Kidney (tissue), 14 donors: ENCODE results near the gene BICC1. TPM values are rescaled to one million over a fixed set of nuclear protein-coding genes. Genes with fewer than 3 reads are reported as not detected.

ENCODE experiments used
- DNase-seq, 5 donors: peaks; one replicate each; pipeline ENCODE4 v3.0.0-alpha.2; 2013 to 2020
- FAIRE-seq: peaks from 2 replicates; lab custom pipeline; 2012; peaks lifted over from hg19 to GRCh38; lab: Jason Lieb, UNC
- H3K27ac ChIP-seq, 2 donors: one replicate each; pipeline ENCODE4 v1.7.0; 2013; ENCODE audit warnings: low read depth in 2 of 2, low read length in 2 of 2, inconsistent platforms in 1 of 2
- H3K27me3 ChIP-seq: one replicate; pipeline ENCODE4 v1.7.1; 2013; ENCODE audit warnings: low read length, inconsistent platforms; ENCODE audit not compliant: control insufficient read depth, insufficient read depth
- H3K36me3 ChIP-seq, 3 donors: one replicate each; pipeline versions ENCODE4 v1.7.0 to v1.7.1; 2013; ENCODE audit warnings: low read length in 3 of 3, control low read depth in 1 of 3, inconsistent platforms in 1 of 3; ENCODE audit not compliant: insufficient read depth in 3 of 3, control insufficient read depth in 2 of 3
- H3K4me1 ChIP-seq, 3 donors: one replicate each; pipeline versions ENCODE4 v1.7.0 to v1.7.1; 2013; ENCODE audit warnings: low read length in 3 of 3, inconsistent platforms in 1 of 3, low read depth in 1 of 3; ENCODE audit not compliant: control insufficient read depth in 2 of 3, insufficient read depth in 2 of 3
- H3K4me3 ChIP-seq, 3 donors: one replicate each; pipeline versions ENCODE4 v1.7.0 to v1.8.1; 2013; ENCODE audit warnings: low read length in 3 of 3, control low read depth in 1 of 3, inconsistent platforms in 1 of 3
- H3K9ac ChIP-seq, 3 donors: one replicate each; pipeline versions ENCODE4 v1.7.0 to v1.7.1; 2013; ENCODE audit warnings: low read length in 3 of 3, control low read depth in 1 of 3, inconsistent platforms in 1 of 3
- H3K9me3 ChIP-seq, 3 donors: one replicate each; pipeline versions ENCODE4 v1.7.0 to v1.7.1; 2013; ENCODE audit warnings: low read length in 3 of 3, control low read depth in 1 of 3, inconsistent platforms in 1 of 3; ENCODE audit not compliant: control insufficient read depth in 2 of 3, insufficient read depth in 1 of 3
- intact Hi-C: fragments of 100-400 bp; cut with DNase I; formaldehyde crosslinking; loops from one replicate; pipeline ENCODE4 v1.11.1; 2022
- polyA plus RNA-seq: library from polyadenylated mRNA; stranded (reverse); fragments of 350-450 nt; fragmentation: Illumina TruSeq; extraction: RNeasy Lipid Tissue Mini Kit (QIAGEN cat#74804); gene quantifications from one replicate; pipeline ENCODE4 v1.2.3, GENCODE V29; 2014; ENCODE audit warnings: low read depth, low replicate concordance; ENCODE audit not compliant: insufficient read depth
- total RNA-seq: library from RNA; stranded (reverse); fragmentation: NEBNext Ultra II Directional; extraction: Animal tissue kit (Norgen Biotek cat#: 25700); gene quantifications from one replicate; pipeline ENCODE4 v1.2.1, GENCODE V29; 2021
- TF ChIP-seq, protein P1 (sequence below): IDR thresholded peaks from 3 replicates; pipeline ENCODE4 v1.5.1; 2012; ENCODE audit warnings: mild to moderate bottlenecking, moderate library complexity, borderline replicate concordance; ENCODE audit not compliant: insufficient read depth; ENCODE audit errors: extremely low read depth
- donor health status: control.
- donor health status: control.
- donor health status: control.
- donor health status: control.
- donor health status: control.
- donor health status: DM: yes; HTN: yes; CAD: no.
- donor health status: Normal renal cell carcinoma (clear cell type).

BICC1 gene
- total and polyA plus RNA-seq, 2 donors from 2014 or later, result 21.0 to 136 TPM

- H3K4me1 ChIP-seq, result peaks cover 6 to 58% (median 18%) of the 10 kb centered on the region in 3 donors
- H3K9ac ChIP-seq, result no peak overlapping the region
- no peaks in the 10 kb centered on the region for H3K27me3 ChIP-seq
- no peaks in the 10 kb centered on the region for H3K36me3 ChIP-seq
- peak overlapping the region; percentile 4 to 78 for H3K27ac ChIP-seq
- DNase-seq (no peak), FAIRE-seq (no peak)
- peak overlapping the region in 1 of 3 donors; percentile 3 for H3K4me3 ChIP-seq
- TF ChIP-seq, protein P1, sequence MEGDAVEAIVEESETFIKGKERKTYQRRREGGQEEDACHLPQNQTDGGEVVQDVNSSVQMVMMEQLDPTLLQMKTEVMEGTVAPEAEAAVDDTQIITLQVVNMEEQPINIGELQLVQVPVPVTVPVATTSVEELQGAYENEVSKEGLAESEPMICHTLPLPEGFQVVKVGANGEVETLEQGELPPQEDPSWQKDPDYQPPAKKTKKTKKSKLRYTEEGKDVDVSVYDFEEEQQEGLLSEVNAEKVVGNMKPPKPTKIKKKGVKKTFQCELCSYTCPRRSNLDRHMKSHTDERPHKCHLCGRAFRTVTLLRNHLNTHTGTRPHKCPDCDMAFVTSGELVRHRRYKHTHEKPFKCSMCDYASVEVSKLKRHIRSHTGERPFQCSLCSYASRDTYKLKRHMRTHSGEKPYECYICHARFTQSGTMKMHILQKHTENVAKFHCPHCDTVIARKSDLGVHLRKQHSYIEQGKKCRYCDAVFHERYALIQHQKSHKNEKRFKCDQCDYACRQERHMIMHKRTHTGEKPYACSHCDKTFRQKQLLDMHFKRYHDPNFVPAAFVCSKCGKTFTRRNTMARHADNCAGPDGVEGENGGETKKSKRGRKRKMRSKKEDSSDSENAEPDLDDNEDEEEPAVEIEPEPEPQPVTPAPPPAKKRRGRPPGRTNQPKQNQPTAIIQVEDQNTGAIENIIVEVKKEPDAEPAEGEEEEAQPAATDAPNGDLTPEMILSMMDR, result no peak
- H3K9me3 ChIP-seq, result no peaks in the 10 kb centered on the region
- intact Hi-C loops, result no loop called here
Observed at GRCh38 chr10:58757352-58758065, 244.8 kb downstream of the BICC1 start.

- Histone ChIP-seq H3K4me1 (peaks cover 6 to 59% (median 18%) of the 10 kb centered on the region in 3 donors), H3K9me3 (no peaks in the 10 kb centered on the region), H3K36me3 (no peaks in the 10 kb centered on the region), H3K9ac (no peak overlapping the region), H3K4me3 (peak overlapping the region in 1 of 3 donors; percentile 2), H3K27ac (peak overlapping the region; percentile 18 to 42), H3K27me3 (no peaks in the 10 kb centered on the region)
- DNase-seq (no peak), FAIRE-seq (peak; percentile 95)
- TF ChIP-seq, protein P1, result no peak
- intact Hi-C loops, result no loop called here
Observed at GRCh38 chr10:58758321-58758720, 245.6 kb downstream of the BICC1 start.

DNA sequence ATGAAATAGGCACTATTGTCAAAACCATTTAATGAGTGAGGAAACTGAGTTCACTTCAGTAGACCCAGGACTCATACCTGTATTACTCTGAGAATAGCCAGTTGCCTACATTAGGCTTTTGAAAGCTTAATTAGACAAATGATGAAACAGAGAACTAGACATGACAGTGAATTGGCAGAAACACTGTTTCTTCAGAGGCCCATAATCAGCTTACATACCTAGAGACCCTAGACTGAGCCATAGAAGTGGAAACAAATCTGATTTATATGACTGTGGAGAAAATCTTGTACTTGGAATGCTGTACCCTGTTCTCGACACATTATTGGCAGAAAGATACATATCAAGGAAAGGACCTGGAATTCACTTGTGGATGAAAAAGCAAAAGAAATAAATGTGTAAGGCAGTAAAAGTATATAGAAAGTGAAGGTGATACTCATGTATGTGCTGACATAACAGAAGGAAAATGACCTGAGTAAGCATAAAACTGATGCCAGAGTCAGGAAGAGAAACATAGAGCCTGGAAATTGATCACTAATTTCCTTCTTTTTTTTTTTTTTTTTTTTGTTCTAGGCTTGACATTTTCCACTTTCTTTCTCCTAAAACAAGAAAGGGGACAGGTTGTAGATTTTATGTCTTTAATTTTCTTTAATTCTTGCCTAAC is 251.5 kb downstream of the BICC1 start:
- Histone ChIP-seq H3K27ac (peak overlapping the region in 1 of 2 donors; percentile 34), H3K4me1 (peaks cover 0 to 22% (median 0%) of the 10 kb centered on the region in 3 donors), H3K27me3 (no peaks in the 10 kb centered on the region), H3K9me3 (peaks cover 0 to 5% (median 0%) of the 10 kb centered on the region in 3 donors), H3K9ac (no peak overlapping the region), H3K36me3 (no peaks in the 10 kb centered on the region), H3K4me3 (no peak overlapping the region)
- DNase-seq (no peak), FAIRE-seq (no peak)
- intact Hi-C loops, result no loop called here
- TF ChIP-seq, protein P1, result no peak
